H1 (cell line): Measurements from ENCODE around the gene ODF2L. TPM values are rescaled to one million over a fixed set of nuclear protein-coding genes. Genes with fewer than 3 reads are reported as not detected.

Source experiments
- CTCF ChIA-PET: fragments of 300-600 bp; sonication (Branson Sonifier 250); formaldehyde crosslinking; loops from one replicate; lab custom pipeline; 2021; ENCODE audit not compliant: partially characterized antibody; lab: Charles Lee
- POLR2A ChIA-PET: fragments of 300-600 bp; sonication (Branson Sonifier 250); formaldehyde crosslinking; loops from one replicate; lab custom pipeline; 2021; ENCODE audit warnings: inconsistent platforms; ENCODE audit not compliant: partially characterized antibody; lab: Charles Lee
- DNase-seq, 2 experiments: peaks; one replicate each; pipeline versions ENCODE4 v3.0.0 to v3.0.0-alpha.2; 2010 to 2022; ENCODE audit warnings: low spot score in 2 of 2, low read depth in 1 of 2, mixed read lengths in 1 of 2
- FAIRE-seq: peaks from 2 replicates; lab custom pipeline; 2011; peaks lifted over from hg19 to GRCh38; lab: Jason Lieb, UNC
- H2AFZ ChIP-seq: 2 replicates; pipeline ENCODE4 v1.8.1; 2012; ENCODE audit warnings: low read length, inconsistent platforms
- H2AK5ac ChIP-seq: 2 replicates; pipeline ENCODE4 v1.6.1; 2013; ENCODE audit warnings: low read depth, low read length
- H2BK120ac ChIP-seq: replicated peaks from 2 replicates; pipeline ENCODE3; 2013; ENCODE audit warnings: low read depth, low read length, inconsistent platforms
- H2BK12ac ChIP-seq: 2 replicates; pipeline ENCODE4 v1.6.1; 2013; ENCODE audit warnings: low read depth, low read length
- H2BK15ac ChIP-seq: 2 replicates; pipeline ENCODE4 v1.6.1; 2013; ENCODE audit warnings: low read length
- H2BK20ac ChIP-seq: 2 replicates; pipeline ENCODE4 v1.6.1; 2013; ENCODE audit warnings: low read length
- H2BK5ac ChIP-seq: 2 replicates; pipeline ENCODE4 v1.6.1; 2013; ENCODE audit warnings: low read depth, low read length
- H3K14ac ChIP-seq: 2 replicates; pipeline ENCODE4 v1.6.1; 2013; ENCODE audit warnings: inconsistent platforms; ENCODE audit not compliant: insufficient read length
- H3K18ac ChIP-seq: 2 replicates; pipeline ENCODE4 v1.6.1; 2013; ENCODE audit warnings: low read length; ENCODE audit errors: extremely low read depth
- H3K23ac ChIP-seq: 2 replicates; pipeline ENCODE4 v1.6.1; 2013; ENCODE audit warnings: inconsistent platforms; ENCODE audit not compliant: insufficient read length
- H3K23me2 ChIP-seq: 2 replicates; pipeline ENCODE4 v1.6.1; 2013; ENCODE audit warnings: low read depth, low read length
- H3K27ac ChIP-seq: 2 replicates; pipeline ENCODE4 v1.6.1; 2011; ENCODE audit warnings: low read depth, low read length, inconsistent platforms
- H3K27me3 ChIP-seq, 4 experiments: replicated peaks in 1 of 4; 1 replicate in 1 of 4; 2 replicates in 3 of 4; pipeline versions ENCODE4 v1.6.1 to v1.8.1; 2011 to 2013; ENCODE audit warnings: low read length in 3 of 4, mild to moderate bottlenecking in 3 of 4, inconsistent platforms in 2 of 4, mixed read lengths in 2 of 4, moderate library complexity in 1 of 4; ENCODE audit not compliant: control insufficient read depth in 3 of 4, insufficient read depth in 3 of 4; ENCODE audit errors: extremely low read depth in 1 of 4
- H3K36me3 ChIP-seq, 4 experiments: 2 replicates each; pipeline versions ENCODE4 v1.6.1 to v1.8.1; 2011 to 2013; ENCODE audit warnings: mild to moderate bottlenecking in 4 of 4, low read length in 3 of 4, moderate library complexity in 2 of 4, control low read depth in 1 of 4, inconsistent platforms in 1 of 4; ENCODE audit not compliant: insufficient read depth in 4 of 4, control insufficient read depth in 2 of 4
- H3K4ac ChIP-seq: replicated peaks from 2 replicates; pipeline ENCODE3; 2013; ENCODE audit warnings: low read length, low read depth, mixed read lengths, inconsistent platforms; ENCODE audit not compliant: insufficient read length
- H3K4me1 ChIP-seq, 4 experiments: replicated peaks in 1 of 4; 1 replicate in 1 of 4; 2 replicates in 3 of 4; pipeline versions ENCODE4 v1.6.1 to v1.8.1; 2011 to 2013; ENCODE audit warnings: low read length in 3 of 4, inconsistent platforms in 2 of 4, mixed read lengths in 1 of 4; ENCODE audit not compliant: insufficient read depth in 4 of 4, control insufficient read depth in 3 of 4
- H3K4me2 ChIP-seq, 2 experiments: 2 replicates each; pipeline versions ENCODE4 v1.6.1 to v1.8.1; 2011 to 2013; ENCODE audit warnings: low read depth in 2 of 2, low read length in 2 of 2, control low read depth in 1 of 2, inconsistent platforms in 1 of 2, mild to moderate bottlenecking in 1 of 2; ENCODE audit not compliant: insufficient read depth in 1 of 2
- H3K4me3 ChIP-seq, 4 experiments: fragments of 200-600, 300-600 bp in 1 of 4; sonication (generic), shearing (Covaris generic), sonication (Bioruptor Twin) in 1 of 4; 2 replicates each; pipeline versions ENCODE4 v1.5.1 to v1.8.1; 2011 to 2016; ENCODE audit warnings: low read length in 4 of 4, low read depth in 3 of 4, control low read depth in 2 of 4, inconsistent platforms in 2 of 4, mild to moderate bottlenecking in 2 of 4, mixed read lengths in 1 of 4, moderate library complexity in 1 of 4; ENCODE audit not compliant: insufficient read depth in 2 of 4; ENCODE audit errors: extremely low read depth in 1 of 4
- H3K56ac ChIP-seq: replicated peaks from 2 replicates; pipeline ENCODE3; 2013; ENCODE audit warnings: low read depth, mild to moderate bottlenecking, mixed read lengths, low read length, inconsistent platforms; ENCODE audit not compliant: insufficient read length
- H3K79me1 ChIP-seq: 2 replicates; pipeline ENCODE4 v1.6.1; 2013; ENCODE audit warnings: low read depth, low read length, control low read depth
- H3K79me2 ChIP-seq, 2 experiments: 2 replicates each; pipeline versions ENCODE4 v1.6.1 to v1.8.1; 2012 to 2013; ENCODE audit warnings: low read length in 2 of 2, mild to moderate bottlenecking in 2 of 2, inconsistent platforms in 1 of 2; ENCODE audit not compliant: insufficient read depth in 2 of 2, control insufficient read depth in 1 of 2
- H3K9ac ChIP-seq, 4 experiments: replicated peaks in 1 of 4; 1 replicate in 1 of 4; 2 replicates in 3 of 4; pipeline versions ENCODE4 v1.6.1 to v1.8.1; 2011 to 2013; ENCODE audit warnings: low read depth in 3 of 4, low read length in 3 of 4, control low read depth in 2 of 4, mild to moderate bottlenecking in 2 of 4, moderate library complexity in 2 of 4, inconsistent platforms in 1 of 4; ENCODE audit errors: extremely low read depth in 1 of 4
- H3K9me3 ChIP-seq, 2 experiments: 2 replicates each; pipeline versions ENCODE4 v1.6.1 to v1.8.1; 2012 to 2013; ENCODE audit warnings: mild to moderate bottlenecking in 2 of 2, moderate library complexity in 2 of 2, control low read depth in 1 of 2, inconsistent platforms in 1 of 2, low read depth in 1 of 2, low read length in 1 of 2, mixed read lengths in 1 of 2; ENCODE audit not compliant: insufficient read depth in 2 of 2
- H4K20me1 ChIP-seq, 2 experiments: replicated peaks in 1 of 2; 2 replicates each; pipeline versions ENCODE3 to v1.8.1; 2011 to 2013; ENCODE audit warnings: inconsistent platforms in 2 of 2, low read length in 2 of 2, mild to moderate bottlenecking in 1 of 2; ENCODE audit not compliant: insufficient read depth in 2 of 2, control insufficient read depth in 1 of 2
- H4K5ac ChIP-seq: 2 replicates; pipeline ENCODE4 v1.6.1; 2013; ENCODE audit warnings: low read length, low read depth, mixed read lengths, inconsistent platforms; ENCODE audit not compliant: insufficient read length
- H4K8ac ChIP-seq: 2 replicates; pipeline ENCODE4 v1.8.0; 2013; ENCODE audit warnings: mild to moderate bottlenecking, moderate library complexity, low read length, inconsistent platforms; ENCODE audit not compliant: insufficient read depth; ENCODE audit errors: extremely low read depth
- H4K91ac ChIP-seq: replicated peaks from 2 replicates; pipeline ENCODE3; 2013; ENCODE audit warnings: low read length, mixed read lengths, inconsistent platforms; ENCODE audit not compliant: insufficient read length
- EGR1 ChIP-seq: IDR thresholded peaks from 2 replicates; pipeline ENCODE4 v1.6.1; 2011; ENCODE audit warnings: low read depth, low read length, borderline replicate concordance
- EP300 ChIP-seq, 2 experiments: IDR thresholded peaks; 1 replicate in 1 of 2; 2 replicates in 1 of 2; pipeline ENCODE4 v1.6.1; 2011 to 2012; ENCODE audit warnings: low read depth in 2 of 2, low read length in 2 of 2, mild to moderate bottlenecking in 2 of 2, borderline replicate concordance in 1 of 2, inconsistent platforms in 1 of 2, moderate library complexity in 1 of 2
- GTF2F1 ChIP-seq: IDR thresholded peaks from 2 replicates; pipeline ENCODE4 v1.6.1; 2012; ENCODE audit warnings: low read depth, low read length, improper control_type of control experiment, borderline replicate concordance
- KDM4A ChIP-seq: IDR thresholded peaks from one replicate; pipeline ENCODE4 v1.7.1; 2012; ENCODE audit warnings: low read depth, mild to moderate bottlenecking, moderate library complexity, low read length, inconsistent platforms; ENCODE audit not compliant: severe bottlenecking
- POLR2A ChIP-seq, 2 experiments: IDR thresholded peaks; 1 replicate in 1 of 2; 2 replicates in 1 of 2; pipeline ENCODE4 v1.6.1; 2011; ENCODE audit warnings: low read depth in 2 of 2, low read length in 2 of 2, mild to moderate bottlenecking in 2 of 2; ENCODE audit errors: control extremely low read depth in 1 of 2
- RFX5 ChIP-seq: IDR thresholded peaks from 2 replicates; pipeline ENCODE4 v1.6.1; 2011; ENCODE audit warnings: low read depth, low read length, improper control_type of control experiment, borderline replicate concordance
- SIRT6 ChIP-seq: IDR thresholded peaks from one replicate; pipeline ENCODE4 v1.7.1; 2012; ENCODE audit warnings: low read length, inconsistent platforms
- SIX5 ChIP-seq: IDR thresholded peaks from 2 replicates; pipeline ENCODE4 v1.6.1; 2011; ENCODE audit warnings: mild to moderate bottlenecking, low read depth, low read length
- SP2 ChIP-seq: IDR thresholded peaks from 2 replicates; pipeline ENCODE4 v1.6.1; 2012; ENCODE audit warnings: mild to moderate bottlenecking, low read length, inconsistent platforms
- SUZ12 ChIP-seq: fragments of 200-600 bp; sonication (generic); IDR thresholded peaks from 2 replicates; pipeline ENCODE4 v1.6.1; 2012; ENCODE audit warnings: mild to moderate bottlenecking, inconsistent platforms, low read length, moderate library complexity, mixed read lengths
- TAF1 ChIP-seq: IDR thresholded peaks from 2 replicates; pipeline ENCODE4 v1.6.1; 2011; ENCODE audit warnings: mild to moderate bottlenecking, low read depth, low read length
- TEAD4 ChIP-seq: IDR thresholded peaks from 2 replicates; pipeline ENCODE4 v1.6.1; 2012; ENCODE audit warnings: low read depth, low read length, inconsistent platforms, mixed read lengths
- whole genome bisulfite sequencing, 2 experiments: shearing (Covaris generic) in 1 of 2; methylation state at CpG; one replicate each; pipeline versions ENCODE4 v1.1.6 to v1.1.7; 2013 to 2015; ENCODE audit warnings: low lambda C conversion rate in 2 of 2, mixed read lengths in 2 of 2, inconsistent platforms in 1 of 2, low coverage in 1 of 2, missing lambda C conversion rate in 1 of 2; ENCODE audit not compliant: insufficient replicate concordance in 2 of 2, insufficient coverage in 1 of 2, insufficient read length in 1 of 2; ENCODE audit errors: extremely low coverage in 1 of 2, missing lambda C conversion rate in 1 of 2; 5-methylcytosine and 5-hydroxymethylcytosine counted together
- polyA plus RNA-seq, 7 experiments: library from polyadenylated mRNA; depleted of rRNA in 3 of 7; stranded (reverse) in 5 of 7; unstranded in 2 of 7; fragments of >200 nt in 5 of 7; fragments of 200-250 nt in 2 of 7; gene quantifications; 1 replicate in 5 of 7; 2 replicates in 1 of 7; 4 replicates in 1 of 7; pipeline versions ENCODE4 v1.2.1 to v1.2.3, GENCODE V29; 2011 to 2013; ENCODE audit warnings: missing spikeins in 2 of 7, mixed read lengths in 2 of 7
- total RNA-seq: library from RNA; stranded (reverse); fragmentation: NEBNext Ultra II Directional; extraction: Animal tissue kit (Norgen Biotek cat#: 25700); gene quantifications from 2 replicates; pipeline ENCODE4 v1.2.1, GENCODE V29; 2021
- TF ChIP-seq, protein P1 (sequence below): IDR thresholded peaks from 2 replicates; pipeline ENCODE4 v1.6.1; 2012; ENCODE audit warnings: inconsistent platforms

Gene ODF2L
- total and polyA plus RNA-seq, 2 of the 8 experiments (the other 6 are each of a cell fraction or from before 2014, with no cell fraction given), result 3.2 to 27.1 TPM

- Histone ChIP-seq H4K5ac (no peak overlapping the region), H3K14ac (no peak overlapping the region), H2BK12ac (no peak overlapping the region), H3K23me2 (no peaks in the 10 kb centered on the region), H3K27me3 (no peaks in the 10 kb centered on the region), H4K8ac (no peak overlapping the region), H3K4me2 (no peak overlapping the region), H4K20me1 (no peaks in the 10 kb centered on the region), H3K79me2 (no peaks in the 10 kb centered on the region), H2BK20ac (no peak overlapping the region), H4K91ac (no peak overlapping the region), H3K27ac (no peak overlapping the region), H3K4ac (no peak overlapping the region), H3K4me1 (no peaks in the 10 kb centered on the region), H3K56ac (no peak overlapping the region), H3K18ac (no peak overlapping the region), H3K23ac (no peak overlapping the region), H3K4me3 (no peak overlapping the region), H2BK5ac (no peak overlapping the region), H3K9me3 (no peaks in the 10 kb centered on the region), H2AFZ (no peak overlapping the region), H2BK15ac (no peak overlapping the region), H3K36me3 (no peaks in the 10 kb centered on the region), H3K79me1 (no peaks in the 10 kb centered on the region), H2BK120ac (no peak overlapping the region), H3K9ac (no peak overlapping the region), H2AK5ac (no peak overlapping the region)
- CTCF ChIA-PET, result interaction anchor here (1.3 kb wide), 1 partner anchor 166 kb away, joined by 4 read pairs; no protein-coding TSS in a partner anchor
- DNase-seq, result no peak
- POLR2A ChIA-PET, result no interaction called here
- WGBS, 2 experiments, result 83% methylated on average over 1 of the region's 1 CpG; no CpG with 5 or more reads in 1 of the 2 experiments
- TF ChIP-seq EP300 (IDR thresholded peaks at IDR 0.05; ENCODE audit: borderline replicate concordance in 1 of 2, low read depth in 2 of 2, low read length in 2 of 2) (no peak), SIX5 (no peak), GTF2F1 (no peak), POLR2A (IDR thresholded peaks at IDR 0.05; ENCODE audit: control extremely low read depth in 1 of 2, low read depth in 2 of 2, low read length in 2 of 2) (no peak), EGR1 (no peak), RFX5 (no peak), TAF1 (no peak), KDM4A (no peak), SIRT6 (no peak), SP2 (no peak), SUZ12 (no peak), TEAD4 (no peak)
- TF ChIP-seq, protein P1, sequence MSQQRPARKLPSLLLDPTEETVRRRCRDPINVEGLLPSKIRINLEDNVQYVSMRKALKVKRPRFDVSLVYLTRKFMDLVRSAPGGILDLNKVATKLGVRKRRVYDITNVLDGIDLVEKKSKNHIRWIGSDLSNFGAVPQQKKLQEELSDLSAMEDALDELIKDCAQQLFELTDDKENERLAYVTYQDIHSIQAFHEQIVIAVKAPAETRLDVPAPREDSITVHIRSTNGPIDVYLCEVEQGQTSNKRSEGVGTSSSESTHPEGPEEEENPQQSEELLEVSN, result no peak
- no peak for FAIRE-seq
These were observed 60.2 kb downstream of the ODF2L start for GRCh38 chr1:86335916-86336315.
